Daoy (cell line): ENCODE results near the gene CD274. TPM values are rescaled to one million over a fixed set of nuclear protein-coding genes. Genes with fewer than 3 reads are reported as not detected.
"Not testable (repeated sequence)": the region's sequence is repeated elsewhere in the genome, so short reads cannot be mapped to it uniquely, and the experiment has no call there.

Experiments used
- DNase-seq: peaks from one replicate; pipeline ENCODE4 v3.0.0-alpha.2; 2015; ENCODE audit warnings: low read depth
- total RNA-seq: library from RNA; depleted of rRNA; stranded (reverse); fragments of >200 nt; shearing (Covaris generic); gene quantifications from 2 replicates; pipeline ENCODE4 v1.2.3, GENCODE V29; 2014

Gene CD274
- total RNA-seq, 1 experiment from 2014 or later, result 17.0 TPM

GRCh38 chr9:5466766-5467165 lies 16.4 kb downstream of the CD274 start:
- no peak for DNase-seq

GRCh38 chr9:5468850-5469249 lies 18.5 kb downstream of the CD274 start:
- no peak for DNase-seq

- DNase-seq, result no peak
These were observed 19.8 kb downstream of the CD274 start for GRCh38 chr9:5470122-5470521.

- DNase-seq, result no peak
These were observed 20.5 kb downstream of the CD274 start for GRCh38 chr9:5470816-5471215.

GRCh38 chr9:5475611-5476010 lies 25.3 kb downstream of the CD274 start:
- not testable (repeated sequence) for DNase-seq

- DNase-seq, result no peak
These were observed 27.9 kb downstream of the CD274 start for GRCh38 chr9:5478206-5478605.

- DNase-seq, result no peak
These were observed 29.8 kb downstream of the CD274 start for GRCh38 chr9:5479994-5480694.

- DNase-seq, result no peak
These were observed 30.6 kb downstream of the CD274 start for GRCh38 chr9:5480919-5481318.

- no peak for DNase-seq
These were observed 31.1 kb downstream of the CD274 start for GRCh38 chr9:5481322-5482040.

GRCh38 chr9:5482194-5482593 lies 31.9 kb downstream of the CD274 start:
- no peak for DNase-seq

- DNase-seq, result no peak
These were observed 33.0 kb downstream of the CD274 start for GRCh38 chr9:5483306-5483705.

GRCh38 chr9:5485378-5486085 lies 35.2 kb downstream of the CD274 start:
- DNase-seq, result no peak

GRCh38 chr9:5486988-5487387 lies 36.6 kb downstream of the CD274 start:
- no peak for DNase-seq

GRCh38 chr9:5488221-5489008 lies 38.1 kb downstream of the CD274 start:
- no peak for DNase-seq

GRCh38 chr9:5489630-5490490 lies 39.5 kb downstream of the CD274 start:
- DNase-seq, result no peak

- no peak for DNase-seq
These were observed 42.8 kb downstream of the CD274 start for GRCh38 chr9:5492965-5493678.

GRCh38 chr9:5493679-5494511 lies 43.6 kb downstream of the CD274 start:
- DNase-seq, result peak; percentile 91

GRCh38 chr9:5494765-5495164 lies 44.4 kb downstream of the CD274 start:
- DNase-seq, result not testable (repeated sequence)

GRCh38 chr9:5499157-5499556 lies 48.8 kb downstream of the CD274 start:
- DNase-seq, result no peak
